Neuronal stem cell (in vitro differentiated cells): ENCODE data around the gene EDEM1.

Experiments used
- DNase-seq: peaks from one replicate; pipeline ENCODE4 v3.0.0-alpha.2; 2013; ENCODE audit warnings: low spot score
- H2AFZ ChIP-seq: one replicate; pipeline ENCODE4 v1.6.1; 2013; ENCODE audit warnings: mild to moderate bottlenecking, low read length, inconsistent platforms
- H2AK5ac ChIP-seq: 2 replicates; pipeline ENCODE4 v1.6.1; 2013; ENCODE audit warnings: low read depth, mild to moderate bottlenecking, inconsistent platforms, low read length, moderate library complexity, mixed read lengths
- H2BK120ac ChIP-seq: 2 replicates; pipeline ENCODE4 v1.6.1; 2013; ENCODE audit warnings: low read depth, mild to moderate bottlenecking, inconsistent platforms, low read length, moderate library complexity, mixed read lengths
- H2BK12ac ChIP-seq: one replicate; pipeline ENCODE4 v1.6.1; 2013; ENCODE audit warnings: low read length, inconsistent platforms
- H2BK15ac ChIP-seq: 2 replicates; pipeline ENCODE4 v1.6.1; 2013; ENCODE audit warnings: mild to moderate bottlenecking, low read length, inconsistent platforms, mixed read lengths
- H2BK5ac ChIP-seq: one replicate; pipeline ENCODE4 v1.6.1; 2013; ENCODE audit warnings: inconsistent platforms, mild to moderate bottlenecking, low read length, moderate library complexity
- H3K14ac ChIP-seq: one replicate; pipeline ENCODE4 v1.6.1; 2013; ENCODE audit warnings: low read length, inconsistent platforms
- H3K18ac ChIP-seq: 2 replicates; pipeline ENCODE4 v1.6.1; 2013; ENCODE audit warnings: low read length, inconsistent platforms
- H3K23ac ChIP-seq: 2 replicates; pipeline ENCODE4 v1.6.1; 2013; ENCODE audit warnings: low read depth, mild to moderate bottlenecking, mixed read lengths, low read length, inconsistent platforms; ENCODE audit not compliant: poor library complexity
- H3K27ac ChIP-seq: replicated peaks from 3 replicates; pipeline ENCODE4 v1.5.1; 2013; ENCODE audit warnings: low read length, inconsistent platforms
- H3K27me3 ChIP-seq, 3 experiments: 2 replicates each; pipeline ENCODE4 v1.6.1; 2013; ENCODE audit warnings: low read length in 3 of 3, mild to moderate bottlenecking in 2 of 3, inconsistent platforms in 1 of 3, low read depth in 1 of 3, mixed read lengths in 1 of 3, moderate library complexity in 1 of 3; ENCODE audit not compliant: control insufficient read depth in 3 of 3, insufficient read depth in 3 of 3
- H3K36me3 ChIP-seq, 2 donors: replicated peaks in 1 of 2; 2 replicates each; pipeline ENCODE4 v1.6.1; 2013; ENCODE audit warnings: low read length in 2 of 2; ENCODE audit not compliant: control insufficient read depth in 2 of 2, insufficient read depth in 2 of 2
- H3K4ac ChIP-seq: 2 replicates; pipeline ENCODE4 v1.6.1; 2013; ENCODE audit warnings: inconsistent platforms, mild to moderate bottlenecking, low read length, moderate library complexity
- H3K4me1 ChIP-seq, 2 donors: 1 replicate in 1 of 2; 2 replicates in 1 of 2; pipeline ENCODE4 v1.6.1; 2013; ENCODE audit warnings: low read length in 2 of 2, low read depth in 1 of 2; ENCODE audit not compliant: control insufficient read depth in 2 of 2, insufficient read depth in 1 of 2
- H3K4me2 ChIP-seq: one replicate; pipeline ENCODE4 v1.6.1; 2013; ENCODE audit warnings: mild to moderate bottlenecking, low read length, inconsistent platforms; ENCODE audit not compliant: insufficient read depth, poor library complexity, severe bottlenecking
- H3K4me3 ChIP-seq, 2 donors: 2 replicates each; pipeline ENCODE4 v1.5.1; 2013; ENCODE audit warnings: low read length in 2 of 2, mild to moderate bottlenecking in 2 of 2, inconsistent platforms in 1 of 2, moderate library complexity in 1 of 2
- H3K79me1 ChIP-seq: one replicate; pipeline ENCODE4 v1.6.1; 2013; ENCODE audit warnings: low read depth, mild to moderate bottlenecking, inconsistent platforms, low read length, moderate library complexity
- H3K9ac ChIP-seq: one replicate; pipeline ENCODE4 v1.6.1; 2013; ENCODE audit warnings: mild to moderate bottlenecking, low read depth, low read length, inconsistent platforms; ENCODE audit not compliant: poor library complexity
- H3K9me3 ChIP-seq, 2 donors: replicated peaks in 1 of 2; 2 replicates each; pipeline versions ENCODE3 to v1.6.1; 2013; ENCODE audit warnings: low read length in 2 of 2, mild to moderate bottlenecking in 2 of 2, inconsistent platforms in 1 of 2, low read depth in 1 of 2, mixed read lengths in 1 of 2, moderate library complexity in 1 of 2; ENCODE audit not compliant: control insufficient read depth in 2 of 2, insufficient read depth in 1 of 2
- H4K8ac ChIP-seq: one replicate; pipeline ENCODE4 v1.6.1; 2013; ENCODE audit warnings: low read depth, mild to moderate bottlenecking, inconsistent platforms, low read length, moderate library complexity
- H4K91ac ChIP-seq: one replicate; pipeline ENCODE4 v1.6.1; 2013; ENCODE audit warnings: low read length, low read depth, mild to moderate bottlenecking, inconsistent platforms; ENCODE audit not compliant: poor library complexity
- WGBS, 2 donors: extraction: QIAGEN DNeasy Blood & Tissue Kit; methylation state at CpG; one replicate each; pipeline ENCODE4 v1.1.7; 2013; ENCODE audit warnings: missing lambda C conversion rate in 2 of 2, mixed read lengths in 1 of 2; ENCODE audit not compliant: insufficient read length in 2 of 2, insufficient replicate concordance in 1 of 2; ENCODE audit errors: extremely low coverage in 2 of 2; 5-methylcytosine and 5-hydroxymethylcytosine counted together

EDEM1 gene

DNA sequence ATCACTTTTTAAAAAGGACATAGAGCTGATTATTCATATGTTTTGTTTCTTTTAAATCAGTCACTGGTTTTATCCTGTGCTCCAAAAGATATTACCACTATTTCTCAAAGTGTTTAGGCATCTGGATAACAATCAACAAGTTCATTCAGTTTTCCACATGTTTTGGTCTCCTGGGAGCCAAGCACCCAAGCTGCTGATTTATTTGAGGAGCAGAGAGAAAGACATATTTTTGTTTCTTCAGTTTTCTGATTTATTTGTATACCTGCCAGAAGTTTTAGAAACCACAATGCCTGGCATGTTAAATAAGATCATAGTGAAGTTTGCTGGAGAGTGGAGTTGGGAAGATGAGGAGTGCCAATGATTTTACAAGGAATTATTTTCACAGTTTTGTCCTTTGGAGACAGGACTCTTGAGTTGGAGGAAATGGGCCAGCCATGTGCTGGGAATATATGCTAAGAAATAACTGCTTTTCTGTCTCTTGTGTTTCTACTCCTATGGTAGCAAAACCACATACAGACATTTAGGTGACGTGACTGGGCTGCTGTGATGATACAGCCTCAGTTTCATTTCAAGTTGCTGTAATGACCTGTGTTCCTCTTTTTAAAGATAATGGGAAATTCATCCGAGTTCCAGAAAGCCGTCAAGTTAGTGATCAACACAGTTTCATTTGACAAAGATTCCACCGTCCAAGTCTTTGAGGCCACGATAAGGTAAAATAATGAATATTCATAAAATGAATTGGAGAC lies 11.7 kb downstream of the EDEM1 start:
- H3K9me3 ChIP-seq = no peaks in the 10 kb centered on the region
- H2AFZ ChIP-seq = no peak overlapping the region
- no peak overlapping the region for H3K23ac ChIP-seq
- H3K36me3 ChIP-seq = peaks cover 5 to 95% of the 10 kb centered on the region in 2 donors
- no peak overlapping the region for H3K4ac ChIP-seq
- no peak overlapping the region for H3K14ac ChIP-seq
- H3K79me1 ChIP-seq = no peaks in the 10 kb centered on the region
- H3K27ac ChIP-seq = no peak overlapping the region
- no peaks in the 10 kb centered on the region for H3K4me1 ChIP-seq
- no peak overlapping the region for H3K4me2 ChIP-seq
- H2BK120ac ChIP-seq = no peak overlapping the region
- no peak overlapping the region for H2AK5ac ChIP-seq
- no peak overlapping the region for H3K18ac ChIP-seq
- H3K4me3 ChIP-seq = no peak overlapping the region
- H2BK12ac ChIP-seq = no peak overlapping the region
- no peak overlapping the region for H4K91ac ChIP-seq
- WGBS, 2 donors = no CpG with 5 or more reads among the region's 5 CpGs
- H4K8ac ChIP-seq = no peak overlapping the region
- H2BK5ac ChIP-seq = no peak overlapping the region
- no peak overlapping the region for H3K9ac ChIP-seq
- no peak for DNase-seq
- no peak overlapping the region for H2BK15ac ChIP-seq
- no peaks in the 10 kb centered on the region for H3K27me3 ChIP-seq

GRCh38 chr3:5201536-5201935 lies 14.0 kb downstream of the EDEM1 start:
- no peak overlapping the region for H2AK5ac ChIP-seq
- no peaks in the 10 kb centered on the region for H3K4me1 ChIP-seq
- H3K9me3 ChIP-seq = no peaks in the 10 kb centered on the region
- H3K9ac ChIP-seq = no peak overlapping the region
- H3K36me3 ChIP-seq = peaks cover 13 to 97% of the 10 kb centered on the region in 2 donors
- no peaks in the 10 kb centered on the region for H3K27me3 ChIP-seq
- H3K27ac ChIP-seq = no peak overlapping the region
- no peaks in the 10 kb centered on the region for H3K79me1 ChIP-seq
- H2BK12ac ChIP-seq = no peak overlapping the region
- no peak overlapping the region for H2BK5ac ChIP-seq
- no peak overlapping the region for H3K23ac ChIP-seq
- no peak overlapping the region for H3K4ac ChIP-seq
- no peak overlapping the region for H3K4me2 ChIP-seq
- H4K8ac ChIP-seq = no peak overlapping the region
- no peak for DNase-seq
- no peak overlapping the region for H4K91ac ChIP-seq
- no peak overlapping the region for H3K18ac ChIP-seq
- H3K4me3 ChIP-seq = no peak overlapping the region
- no peak overlapping the region for H2BK120ac ChIP-seq
- no peak overlapping the region for H2BK15ac ChIP-seq
- WGBS, 2 donors = no CpG with 5 or more reads among the region's 6 CpGs
- H3K14ac ChIP-seq = no peak overlapping the region
- H2AFZ ChIP-seq = no peak overlapping the region

DNA sequence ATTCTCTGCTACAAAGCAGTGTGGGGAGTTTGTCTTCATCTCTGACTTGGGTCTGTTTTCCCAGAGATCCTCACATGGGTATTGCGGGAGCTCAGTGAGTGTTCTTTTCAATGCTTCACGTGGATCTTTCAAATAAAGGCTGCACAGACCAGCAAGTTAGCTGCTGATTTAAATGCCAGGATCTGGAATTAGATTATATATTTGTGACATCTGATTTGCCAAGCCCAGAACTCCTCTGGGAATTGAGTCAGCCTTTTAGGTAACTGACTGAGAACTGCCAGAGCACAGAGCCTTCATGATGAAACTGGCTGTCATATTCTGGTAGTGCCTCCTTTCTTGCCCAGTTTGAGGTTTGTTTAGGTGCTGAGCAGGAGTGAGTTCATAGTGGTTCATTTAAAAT lies 14.7 kb downstream of the EDEM1 start:
- no peak for DNase-seq
- Histone ChIP-seq H2BK15ac (no peak overlapping the region), H3K9ac (no peak overlapping the region), H3K36me3 (peaks cover 16 to 97% of the 10 kb centered on the region in 2 donors), H3K4ac (no peak overlapping the region), H3K18ac (no peak overlapping the region), H2AK5ac (no peak overlapping the region), H2BK5ac (no peak overlapping the region), H3K9me3 (no peaks in the 10 kb centered on the region), H2BK120ac (no peak overlapping the region), H3K23ac (no peak overlapping the region), H3K79me1 (no peaks in the 10 kb centered on the region), H4K91ac (no peak overlapping the region), H2AFZ (no peak overlapping the region), H3K4me1 (no peaks in the 10 kb centered on the region), H3K14ac (no peak overlapping the region), H3K27ac (no peak overlapping the region), H3K4me3 (no peak overlapping the region), H2BK12ac (no peak overlapping the region), H3K27me3 (no peaks in the 10 kb centered on the region), H3K4me2 (no peak overlapping the region), H4K8ac (no peak overlapping the region)
- no CpG with 5 or more reads among the region's 2 CpGs for WGBS, 2 donors

- H3K4me2 ChIP-seq = no peak overlapping the region
Observed at GRCh38 chr3:5205165-5205941, 17.8 kb downstream of the EDEM1 start.

More at GRCh38 chr3:5205165-5205941, 17.8 kb downstream of the EDEM1 start:
- Histone ChIP-seq H2AK5ac (no peak overlapping the region), H3K14ac (no peak overlapping the region), H2AFZ (no peak overlapping the region), H4K8ac (no peak overlapping the region), H3K27ac (no peak overlapping the region), H3K9me3 (no peaks in the 10 kb centered on the region), H3K9ac (no peak overlapping the region), H2BK5ac (no peak overlapping the region), H3K18ac (no peak overlapping the region), H3K4me1 (no peaks in the 10 kb centered on the region), H3K36me3 (peaks cover 30 to 97% of the 10 kb centered on the region in 2 donors), H4K91ac (no peak overlapping the region), H3K27me3 (no peaks in the 10 kb centered on the region), H2BK120ac (no peak overlapping the region), H3K4ac (no peak overlapping the region), H2BK12ac (no peak overlapping the region), H2BK15ac (no peak overlapping the region), H3K23ac (no peak overlapping the region), H3K4me3 (no peak overlapping the region), H3K79me1 (no peaks in the 10 kb centered on the region)
- no peak for DNase-seq
- WGBS, 2 donors = no CpG with 5 or more reads among the region's 7 CpGs
